A172 (cell line): Measurements from ENCODE around the gene ZNF417. TPM values are rescaled to one million over a fixed set of nuclear protein-coding genes. Genes with fewer than 3 reads are reported as not detected.

Experiments
- DNase-seq: peaks from one replicate; pipeline ENCODE4 v3.0.0-alpha.2; 2015; ENCODE audit warnings: low spot score
- total RNA-seq: library from RNA; depleted of rRNA; stranded (reverse); fragments of >200 nt; shearing (Covaris generic); gene quantifications from 2 replicates; pipeline ENCODE4 v1.2.3, GENCODE V29; 2014; rRNA removed

ZNF417 gene
- total RNA-seq, result 10.1 and 11.7 TPM in 2 replicates

GRCh38 chr19:57916168-57916995, at the start of gene ZNF417:
Gene ZNF417 (minus strand): TSS chr19:57916592. CDS start chr19:57916411, 181 bp downstream.
- DNase-seq, result peak; percentile 97

GRCh38 chr19:57964761-57965160, 48.4 kb upstream of the ZNF417 start:
- DNase-seq, result no peak

DNA sequence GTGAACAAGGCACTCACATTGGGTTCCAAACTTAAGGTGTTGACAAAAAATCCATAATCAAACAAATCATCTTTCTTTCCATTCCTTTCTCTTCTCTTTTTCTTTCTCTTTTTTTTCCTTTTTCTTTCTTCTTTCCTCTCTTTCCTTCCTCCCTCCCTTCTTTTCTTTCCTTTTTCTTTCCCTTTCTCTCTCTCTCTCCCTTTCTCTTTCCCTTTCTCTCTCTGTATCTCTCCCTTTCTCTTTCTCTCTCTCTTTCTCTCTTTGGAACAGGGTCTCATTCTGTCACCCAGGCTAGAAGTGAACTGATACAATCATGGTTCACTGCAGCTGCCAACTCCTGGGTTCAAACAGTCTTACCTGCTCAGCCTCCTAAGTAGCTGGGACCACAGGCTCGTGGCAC, 45.4 kb upstream of the ZNF417 start:
- no peak for DNase-seq

- no peak for DNase-seq
These were observed 38.6 kb upstream of the ZNF417 start for GRCh38 chr19:57954996-57955395.

DNA sequence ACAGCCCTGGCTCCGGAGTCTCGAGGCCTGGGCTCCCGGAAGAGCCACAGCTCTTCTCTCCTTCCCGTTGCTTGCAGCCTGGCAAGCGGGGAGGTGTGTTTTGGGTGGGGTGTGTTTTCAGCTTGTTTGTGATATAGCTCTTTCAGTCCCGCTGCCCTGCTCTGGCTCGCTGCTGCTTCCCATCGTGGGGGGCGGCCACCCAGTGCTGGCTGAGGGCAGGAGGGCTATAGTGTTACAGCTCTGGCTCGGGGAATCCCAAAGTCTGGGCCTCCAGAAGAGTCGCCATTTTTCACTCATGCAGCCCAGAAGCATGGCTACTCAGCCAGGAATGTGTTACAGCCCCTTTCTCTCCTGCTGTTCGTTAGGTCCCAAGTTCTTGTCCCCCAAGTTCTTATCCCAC, 33.3 kb upstream of the ZNF417 start:
- no peak for DNase-seq

DNA sequence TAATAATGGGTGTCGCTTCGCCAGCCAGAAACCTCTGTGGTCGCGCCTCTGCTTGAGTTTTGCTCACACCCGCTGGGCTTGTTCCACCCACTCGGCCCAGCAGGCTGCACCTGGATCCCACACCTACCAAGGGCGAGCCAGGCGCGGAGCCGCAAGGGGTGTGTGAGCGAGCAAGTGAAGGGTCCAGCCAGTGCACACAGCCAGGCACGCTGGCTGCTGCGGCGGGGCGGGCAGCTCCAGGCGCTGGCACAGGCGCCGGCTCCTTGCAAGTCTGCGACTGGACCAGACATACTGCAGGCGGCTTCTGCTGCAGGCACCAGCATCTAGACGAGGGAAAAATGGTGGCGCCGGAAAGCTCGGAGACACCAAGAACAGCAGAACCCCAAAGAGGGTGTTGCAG, 32.9 kb upstream of the ZNF417 start:
- DNase-seq, result no peak

- DNase-seq, result peak; percentile 82
These were observed 31.2 kb upstream of the ZNF417 start, which contains the start of gene ZNF256 for GRCh38 chr19:57947419-57948134. Gene ZNF256 (minus strand): TSS chr19:57947706. CDS start chr19:57947474, 232 bp downstream.

DNA sequence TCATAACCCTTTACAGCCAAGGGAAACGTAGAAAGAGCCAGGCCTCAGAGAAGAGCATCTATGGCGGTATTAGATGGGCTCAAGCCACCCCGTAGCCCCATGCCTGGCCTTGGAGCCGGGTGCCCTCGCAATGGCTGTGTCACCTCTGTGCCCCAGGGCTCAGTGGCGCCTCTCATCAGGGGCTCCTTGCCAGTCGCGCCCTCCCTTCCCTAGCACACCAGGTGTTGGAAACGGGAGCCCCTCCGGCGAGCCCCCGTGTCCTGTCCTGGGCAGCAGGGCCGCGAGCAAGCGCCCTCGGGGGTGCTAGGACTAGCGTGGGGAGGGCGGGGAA, 30.7 kb upstream of the ZNF417 start:
- DNase-seq, result no peak

- no peak for DNase-seq
These were observed 29.9 kb upstream of the ZNF417 start for GRCh38 chr19:57946316-57946715.

GRCh38 chr19:57941593-57941992, 25.2 kb upstream of the ZNF417 start:
- DNase-seq, result no peak

GRCh38 chr19:57935731-57936130, 19.3 kb upstream of the ZNF417 start:
- DNase-seq, result no peak

DNA sequence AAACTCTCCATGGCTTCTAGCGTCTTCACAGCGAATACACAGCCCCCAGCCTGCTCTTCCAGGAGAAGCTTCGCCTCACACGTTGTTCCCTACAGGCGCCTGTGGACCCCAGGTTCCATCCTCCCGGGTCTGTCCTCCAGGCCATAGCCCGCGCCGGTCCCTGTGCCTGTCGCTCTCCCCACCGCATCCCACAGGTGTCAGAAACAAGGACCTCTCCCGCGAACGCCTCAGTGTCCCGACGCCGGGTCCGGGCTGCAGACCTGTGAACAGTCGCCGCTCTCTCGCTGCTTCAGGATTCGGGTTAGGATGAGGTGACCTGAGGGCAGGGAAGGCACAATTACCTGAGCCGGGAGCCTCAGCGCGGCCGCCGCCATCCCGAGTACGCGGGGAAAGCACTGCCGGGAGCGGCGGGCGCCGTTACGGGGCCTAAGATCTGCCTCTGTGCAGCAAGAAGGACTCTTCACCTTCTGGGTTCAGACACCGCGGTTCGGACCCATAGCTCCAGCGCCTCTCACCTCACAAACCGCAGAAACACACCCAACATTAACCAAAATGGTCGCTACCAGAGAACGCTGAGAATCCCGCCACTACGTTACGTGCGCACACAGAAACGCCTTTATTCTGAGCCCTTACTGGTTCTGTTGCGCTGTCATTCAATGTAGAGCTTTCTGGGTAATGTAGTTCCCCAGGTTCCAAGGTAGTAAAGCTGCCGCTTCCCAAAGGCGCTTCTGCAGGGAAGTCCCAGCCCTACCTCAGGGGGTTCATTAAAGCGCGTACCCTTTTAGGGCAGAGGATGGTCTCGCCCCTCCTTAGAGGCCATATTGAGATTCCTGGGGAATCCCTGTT, 18.7 kb upstream of the ZNF417 start, which contains the start of gene ZNF418:
ZNF418 (minus strand) TSS at position 583 of the 846 bp plus-strand sequence. CDS start 1,580 bp downstream, outside the sequence.
- no peak for DNase-seq

GRCh38 chr19:57927587-57927986, 11.2 kb upstream of the ZNF417 start:
- no peak for DNase-seq

GRCh38 chr19:57914531-57914930, 1.9 kb downstream of the ZNF417 start:
- no peak for DNase-seq

GRCh38 chr19:57907394-57907793, 9.0 kb downstream of the ZNF417 start:
- no peak for DNase-seq

GRCh38 chr19:57905258-57905657, 11.1 kb downstream of the ZNF417 start:
- no peak for DNase-seq

DNA sequence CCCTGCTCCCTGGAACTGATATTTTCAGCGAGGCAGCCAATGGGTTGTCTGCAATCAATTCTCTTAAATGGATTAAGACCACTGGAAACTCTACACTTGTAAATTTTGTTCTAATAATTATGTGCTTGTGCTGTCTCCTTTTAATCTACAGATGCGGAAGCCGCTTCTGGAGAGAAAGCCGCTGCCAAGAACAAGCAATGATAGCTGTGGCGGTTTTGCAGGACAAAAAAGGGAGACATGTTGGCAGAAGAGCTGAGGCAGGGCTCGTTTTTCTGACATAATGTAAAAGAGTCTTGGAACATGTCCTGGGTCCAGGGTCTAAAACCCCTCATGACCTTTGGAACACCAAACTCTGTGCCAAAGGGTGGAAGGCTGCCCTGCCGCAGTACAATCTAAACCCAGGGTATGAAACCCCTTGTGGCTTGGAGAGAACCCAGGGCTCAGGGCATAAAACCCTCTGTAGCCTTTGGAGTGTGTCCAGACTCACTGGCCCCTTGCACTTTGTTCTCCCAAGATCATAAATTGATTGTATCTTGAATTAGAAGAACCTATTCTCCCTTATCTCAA, 12.7 kb downstream of the ZNF417 start:
- DNase-seq, result no peak

- no peak for DNase-seq
These were observed 16.1 kb downstream of the ZNF417 start for GRCh38 chr19:57900311-57900710.

- peak; percentile 86 for DNase-seq
These were observed 25.7 kb downstream of the ZNF417 start for GRCh38 chr19:57890706-57891105.

DNA sequence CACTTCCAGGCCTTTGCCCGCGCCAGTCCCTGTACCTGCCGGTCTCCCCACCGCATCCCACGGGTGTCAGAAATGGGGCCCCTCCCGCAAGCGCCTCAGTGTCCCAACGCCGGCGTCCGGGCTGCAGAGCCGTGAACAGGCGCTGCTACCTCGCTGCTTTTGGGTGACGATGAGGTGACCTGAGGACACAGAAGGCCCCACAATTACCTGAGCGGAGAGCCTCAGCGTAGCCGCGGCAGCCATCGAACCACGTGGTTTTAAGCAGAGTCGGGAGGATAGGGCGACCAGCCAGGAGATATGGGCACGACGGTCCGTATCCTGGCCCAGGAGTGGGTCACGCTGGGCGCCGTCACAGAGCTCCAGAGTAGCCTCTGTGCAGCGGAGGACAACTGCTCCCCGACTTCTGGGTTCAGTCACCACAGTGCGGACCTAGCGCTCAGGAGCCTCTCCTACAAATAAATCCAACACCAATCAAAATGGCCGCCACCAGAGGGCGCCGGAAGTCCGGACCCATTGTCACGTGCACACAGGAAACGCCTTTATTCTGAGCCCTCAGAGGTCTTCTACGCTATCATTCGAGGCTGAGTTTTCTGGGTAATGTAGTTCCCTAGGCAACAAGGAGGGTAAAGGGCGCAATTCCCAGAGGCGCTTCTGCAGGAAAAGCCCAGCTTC, 27.7 kb downstream of the ZNF417 start, which contains the start of gene ZNF814:
ZNF814 (minus strand) TSS at position 478 of the 672 bp plus-strand sequence; CDS start at position 243, 235 bp downstream.
- no peak for DNase-seq

DNA sequence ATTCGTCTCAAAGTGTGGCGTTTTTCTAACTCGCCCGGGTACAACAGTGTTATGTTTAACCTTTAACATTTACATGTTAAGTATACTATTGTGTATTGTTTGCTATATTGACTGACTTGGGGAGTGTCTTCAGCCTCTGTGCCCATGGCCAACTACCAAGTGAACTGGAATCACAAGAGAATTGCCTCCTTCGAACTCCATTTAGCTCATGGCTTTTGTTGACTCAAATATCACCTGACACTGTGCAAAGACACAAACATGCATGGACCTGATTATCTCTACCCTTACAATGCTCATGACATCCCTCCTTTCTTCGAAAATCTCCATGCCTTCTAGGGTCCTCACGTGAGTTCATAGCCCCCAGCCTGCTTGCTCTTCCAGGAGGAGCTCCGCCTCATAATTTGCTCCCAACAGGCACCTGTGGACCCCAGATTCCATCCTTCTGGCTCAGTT, 28.3 kb downstream of the ZNF417 start:
- no peak for DNase-seq
